Measurements from ENCODE around the gene CXADR. TPM values are rescaled to one million over a fixed set of nuclear protein-coding genes. Genes with fewer than 3 reads are reported as not detected.
A peak's percentile ranks its signal among the peaks of the same experiment; 100 is the strongest.

Gene CXADR
- total RNA-seq (10 to 100 TPM; 26.8 to 46.4 TPM), polyA plus RNA-seq (10 to 100 TPM in 1 of 2 donors, 1 to 10 TPM in 1; 8.5 to 26.3 TPM)

DNA sequence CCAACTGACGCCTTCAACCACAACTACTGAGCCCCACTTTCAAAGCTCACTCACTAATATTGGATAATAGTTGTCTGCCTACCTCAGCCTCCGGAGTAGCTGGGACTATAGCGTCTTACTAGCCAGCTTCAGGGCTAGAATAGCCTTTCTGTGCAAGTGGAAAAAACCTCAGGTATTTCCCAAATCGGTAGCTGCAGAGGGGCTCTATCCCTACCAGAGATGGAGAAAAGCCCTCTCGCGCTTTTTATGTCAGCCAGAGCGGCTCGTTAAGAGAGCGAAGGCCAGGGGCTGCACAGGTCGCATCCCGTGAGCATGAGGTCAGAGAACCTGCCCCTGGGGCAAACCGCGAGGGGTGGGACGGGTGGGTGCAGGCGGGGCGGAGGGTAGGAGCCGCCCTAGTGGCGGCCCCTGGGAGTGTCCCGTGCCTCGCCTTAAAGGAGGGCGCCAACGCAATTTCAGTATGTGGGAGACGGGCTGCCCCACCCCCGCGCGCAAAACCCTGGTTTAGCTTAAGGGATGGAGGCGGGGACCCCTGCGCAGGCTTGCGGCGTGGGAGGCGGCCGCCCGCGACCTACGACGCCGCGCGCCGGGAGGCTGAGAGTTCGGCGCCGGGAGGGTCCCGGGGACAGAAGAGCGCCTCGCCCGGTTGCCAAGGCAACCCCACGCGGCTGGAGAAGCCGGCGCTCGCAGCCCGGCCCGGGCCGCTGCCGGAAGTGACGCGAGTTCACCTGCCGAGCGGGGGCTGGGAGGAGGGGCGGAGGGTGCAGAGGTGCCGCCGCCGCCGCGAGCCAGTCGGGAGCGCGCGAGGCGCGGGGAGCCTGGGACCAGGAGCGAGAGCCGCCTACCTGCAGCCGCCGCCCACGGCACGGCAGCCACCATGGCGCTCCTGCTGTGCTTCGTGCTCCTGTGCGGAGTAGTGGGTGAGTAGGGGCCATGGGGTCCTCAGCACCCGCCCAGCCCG lies at the start of gene CXADR:
Gene CXADR (plus strand): TSS at position 791 of the 961 bp plus-strand sequence. CDS start 87 bp downstream, at position 878.
- H3K9ac ChIP-seq (ENCODE audit: low read depth in 1 of 2, low read length in 2 of 2): peak within 1 kb of the TSS; percentile 78 to 90
- DNase-seq (ENCODE audit: low spot score): peak; percentile 83
- H3K27me3 ChIP-seq (ENCODE audit: control insufficient read depth in 4 of 4, insufficient read depth in 4 of 4, low read length in 3 of 4): no peaks in the 10 kb centered on the region

More for the DNA sequence above, at the start of gene CXADR:
- WGBS: under 1% methylated on average over 83 of the region's 83 CpGs
- peak within 1 kb of the TSS; percentile 66 to 84 (median 80) for H3K4me3 ChIP-seq (ENCODE audit: low read depth in 1 of 3, low read length in 3 of 3)
- TF ChIP-seq RAD21 (IDR thresholded peaks at IDR 0.05) (peak; percentile 31 to 67), JUND (IDR thresholded peaks at IDR 0.05) (peak in 1 of 2 donors; percentile 30), ATF3 (IDR thresholded peaks at IDR 0.05) (no peak), YY1 (IDR thresholded peaks at IDR 0.05) (no peak), RXRA (IDR thresholded peaks at IDR 0.05) (peak; percentile 39 to 64), FOXA1 (IDR thresholded peaks at IDR 0.05) (no peak), HNF4A (conservative IDR thresholded peaks at IDR 0.05) (peak; percentile 76 to 85), SP1 (IDR thresholded peaks at IDR 0.05) (no peak), TAF1 (conservative IDR thresholded peaks at IDR 0.05) (no peak), EGR1 (IDR thresholded peaks at IDR 0.05; ENCODE audit: low read depth in 2 of 2) (no peak), FOXA2 (IDR thresholded peaks at IDR 0.05) (no peak), NR2F2 (IDR thresholded peaks at IDR 0.05) (no peak), GABPA (IDR thresholded peaks at IDR 0.05 in 1 of 2, conservative IDR thresholded peaks at IDR 0.05 in 1 of 2) (peak in 1 of 2 donors; percentile 77), HNF4G (IDR thresholded peaks at IDR 0.05) (no peak)
- TF ChIP-seq, protein P1, sequence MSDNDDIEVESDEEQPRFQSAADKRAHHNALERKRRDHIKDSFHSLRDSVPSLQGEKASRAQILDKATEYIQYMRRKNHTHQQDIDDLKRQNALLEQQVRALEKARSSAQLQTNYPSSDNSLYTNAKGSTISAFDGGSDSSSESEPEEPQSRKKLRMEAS (IDR thresholded peaks at IDR 0.05): no peak
- TF ChIP-seq, protein P2, sequence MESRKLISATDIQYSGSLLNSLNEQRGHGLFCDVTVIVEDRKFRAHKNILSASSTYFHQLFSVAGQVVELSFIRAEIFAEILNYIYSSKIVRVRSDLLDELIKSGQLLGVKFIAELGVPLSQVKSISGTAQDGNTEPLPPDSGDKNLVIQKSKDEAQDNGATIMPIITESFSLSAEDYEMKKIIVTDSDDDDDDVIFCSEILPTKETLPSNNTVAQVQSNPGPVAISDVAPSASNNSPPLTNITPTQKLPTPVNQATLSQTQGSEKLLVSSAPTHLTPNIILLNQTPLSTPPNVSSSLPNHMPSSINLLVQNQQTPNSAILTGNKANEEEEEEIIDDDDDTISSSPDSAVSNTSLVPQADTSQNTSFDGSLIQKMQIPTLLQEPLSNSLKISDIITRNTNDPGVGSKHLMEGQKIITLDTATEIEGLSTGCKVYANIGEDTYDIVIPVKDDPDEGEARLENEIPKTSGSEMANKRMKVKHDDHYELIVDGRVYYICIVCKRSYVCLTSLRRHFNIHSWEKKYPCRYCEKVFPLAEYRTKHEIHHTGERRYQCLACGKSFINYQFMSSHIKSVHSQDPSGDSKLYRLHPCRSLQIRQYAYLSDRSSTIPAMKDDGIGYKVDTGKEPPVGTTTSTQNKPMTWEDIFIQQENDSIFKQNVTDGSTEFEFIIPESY (IDR thresholded peaks at IDR 0.05): no peak
- TF ChIP-seq, protein P3, sequence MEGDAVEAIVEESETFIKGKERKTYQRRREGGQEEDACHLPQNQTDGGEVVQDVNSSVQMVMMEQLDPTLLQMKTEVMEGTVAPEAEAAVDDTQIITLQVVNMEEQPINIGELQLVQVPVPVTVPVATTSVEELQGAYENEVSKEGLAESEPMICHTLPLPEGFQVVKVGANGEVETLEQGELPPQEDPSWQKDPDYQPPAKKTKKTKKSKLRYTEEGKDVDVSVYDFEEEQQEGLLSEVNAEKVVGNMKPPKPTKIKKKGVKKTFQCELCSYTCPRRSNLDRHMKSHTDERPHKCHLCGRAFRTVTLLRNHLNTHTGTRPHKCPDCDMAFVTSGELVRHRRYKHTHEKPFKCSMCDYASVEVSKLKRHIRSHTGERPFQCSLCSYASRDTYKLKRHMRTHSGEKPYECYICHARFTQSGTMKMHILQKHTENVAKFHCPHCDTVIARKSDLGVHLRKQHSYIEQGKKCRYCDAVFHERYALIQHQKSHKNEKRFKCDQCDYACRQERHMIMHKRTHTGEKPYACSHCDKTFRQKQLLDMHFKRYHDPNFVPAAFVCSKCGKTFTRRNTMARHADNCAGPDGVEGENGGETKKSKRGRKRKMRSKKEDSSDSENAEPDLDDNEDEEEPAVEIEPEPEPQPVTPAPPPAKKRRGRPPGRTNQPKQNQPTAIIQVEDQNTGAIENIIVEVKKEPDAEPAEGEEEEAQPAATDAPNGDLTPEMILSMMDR (IDR thresholded peaks at IDR 0.05; ENCODE audit: low read depth, low read length, missing input control): peak; percentile 56
- TF ChIP-seq, protein P4, sequence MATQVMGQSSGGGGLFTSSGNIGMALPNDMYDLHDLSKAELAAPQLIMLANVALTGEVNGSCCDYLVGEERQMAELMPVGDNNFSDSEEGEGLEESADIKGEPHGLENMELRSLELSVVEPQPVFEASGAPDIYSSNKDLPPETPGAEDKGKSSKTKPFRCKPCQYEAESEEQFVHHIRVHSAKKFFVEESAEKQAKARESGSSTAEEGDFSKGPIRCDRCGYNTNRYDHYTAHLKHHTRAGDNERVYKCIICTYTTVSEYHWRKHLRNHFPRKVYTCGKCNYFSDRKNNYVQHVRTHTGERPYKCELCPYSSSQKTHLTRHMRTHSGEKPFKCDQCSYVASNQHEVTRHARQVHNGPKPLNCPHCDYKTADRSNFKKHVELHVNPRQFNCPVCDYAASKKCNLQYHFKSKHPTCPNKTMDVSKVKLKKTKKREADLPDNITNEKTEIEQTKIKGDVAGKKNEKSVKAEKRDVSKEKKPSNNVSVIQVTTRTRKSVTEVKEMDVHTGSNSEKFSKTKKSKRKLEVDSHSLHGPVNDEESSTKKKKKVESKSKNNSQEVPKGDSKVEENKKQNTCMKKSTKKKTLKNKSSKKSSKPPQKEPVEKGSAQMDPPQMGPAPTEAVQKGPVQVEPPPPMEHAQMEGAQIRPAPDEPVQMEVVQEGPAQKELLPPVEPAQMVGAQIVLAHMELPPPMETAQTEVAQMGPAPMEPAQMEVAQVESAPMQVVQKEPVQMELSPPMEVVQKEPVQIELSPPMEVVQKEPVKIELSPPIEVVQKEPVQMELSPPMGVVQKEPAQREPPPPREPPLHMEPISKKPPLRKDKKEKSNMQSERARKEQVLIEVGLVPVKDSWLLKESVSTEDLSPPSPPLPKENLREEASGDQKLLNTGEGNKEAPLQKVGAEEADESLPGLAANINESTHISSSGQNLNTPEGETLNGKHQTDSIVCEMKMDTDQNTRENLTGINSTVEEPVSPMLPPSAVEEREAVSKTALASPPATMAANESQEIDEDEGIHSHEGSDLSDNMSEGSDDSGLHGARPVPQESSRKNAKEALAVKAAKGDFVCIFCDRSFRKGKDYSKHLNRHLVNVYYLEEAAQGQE (IDR thresholded peaks at IDR 0.05): no peak
- H3K4me1 ChIP-seq (ENCODE audit: control insufficient read depth in 4 of 4, insufficient read depth in 4 of 4, low read length in 3 of 4): peaks cover 0 to 20% (median 11%) of the 10 kb centered on the region in 4 donors
- H3K27ac ChIP-seq (ENCODE audit: low read depth in 1 of 2, low read length in 2 of 2): peak within 1 kb of the TSS; percentile 84 to 93
- no peaks in the 10 kb centered on the region for H3K36me3 ChIP-seq (ENCODE audit: control insufficient read depth in 4 of 4, insufficient read depth in 3 of 4, low read depth in 1 of 4, low read length in 3 of 4)
- H3K9me3 ChIP-seq (ENCODE audit: control insufficient read depth in 4 of 4, low read length in 3 of 4): no peaks in the 10 kb centered on the region
